ENCODE data around the gene TPD52L2.
"Not testable (repeated sequence)": the region's sequence is repeated elsewhere in the genome, so short reads cannot be mapped to it uniquely, and the experiment has no call there.

Gene TPD52L2

DNA sequence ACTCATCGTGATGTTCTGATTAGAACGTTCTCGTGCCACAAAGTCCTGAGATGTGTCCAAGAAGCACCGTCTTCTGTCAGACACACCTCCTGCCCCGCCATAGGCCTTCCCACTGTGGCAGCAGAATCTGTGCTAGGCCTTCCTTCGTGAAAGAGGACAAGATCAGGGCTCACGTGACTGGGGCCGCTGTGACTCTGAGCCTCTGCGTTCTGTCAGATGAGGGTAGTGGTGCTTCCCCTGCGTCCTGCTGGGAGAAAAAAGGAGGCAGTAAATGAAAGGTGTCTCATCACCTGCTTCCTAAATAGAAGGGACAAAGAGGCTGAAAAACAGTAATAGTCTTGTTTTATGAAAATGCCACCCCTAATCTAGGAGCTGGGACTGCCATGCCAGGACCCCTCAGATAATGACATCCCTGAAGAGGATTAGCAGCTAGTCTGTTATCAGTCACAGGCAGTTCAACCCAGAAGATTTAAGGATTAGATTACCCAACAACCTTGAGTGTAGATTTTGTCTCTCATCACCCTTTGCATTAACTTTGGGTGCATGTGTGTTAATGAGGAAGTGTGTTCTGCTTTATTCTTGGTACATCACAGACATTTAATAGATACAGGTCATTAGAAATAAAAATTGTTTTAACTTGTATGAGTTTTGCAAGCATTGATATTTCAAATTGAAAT, 34.0 kb downstream of the TPD52L2 start:
- no peak for TF ChIP-seq ZNF274 (IDR thresholded peaks at IDR 0.05; ENCODE audit: low read depth, low read length)

DNA sequence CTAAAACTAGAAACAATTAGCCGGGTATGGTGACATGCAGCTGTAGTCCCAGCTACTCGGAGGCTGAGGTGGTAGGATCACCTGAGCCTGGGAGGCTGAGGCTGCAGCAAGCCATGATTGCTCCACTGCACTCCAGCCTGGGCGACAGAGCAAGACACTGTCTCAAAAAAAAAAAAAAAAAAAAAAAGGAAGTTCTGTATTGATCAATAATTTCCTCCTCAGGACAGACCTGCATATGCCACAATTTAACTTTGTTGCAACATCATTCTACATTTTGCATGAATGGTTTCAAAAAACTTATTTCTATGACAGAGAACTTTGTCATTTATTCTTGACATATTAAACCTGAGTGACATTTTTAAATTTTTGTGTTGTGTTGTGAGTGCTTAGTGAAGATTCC, 35.3 kb downstream of the TPD52L2 start:
- H3K4me3 ChIP-seq (ENCODE audit: low read length): no peak overlapping the region
- no peak for TF ChIP-seq ZNF274 (IDR thresholded peaks at IDR 0.05; ENCODE audit: low read depth, low read length)

More for the DNA sequence above, 34.0 kb downstream of the TPD52L2 start:
- H3K4me3 ChIP-seq (ENCODE audit: low read length): no peak overlapping the region

DNA sequence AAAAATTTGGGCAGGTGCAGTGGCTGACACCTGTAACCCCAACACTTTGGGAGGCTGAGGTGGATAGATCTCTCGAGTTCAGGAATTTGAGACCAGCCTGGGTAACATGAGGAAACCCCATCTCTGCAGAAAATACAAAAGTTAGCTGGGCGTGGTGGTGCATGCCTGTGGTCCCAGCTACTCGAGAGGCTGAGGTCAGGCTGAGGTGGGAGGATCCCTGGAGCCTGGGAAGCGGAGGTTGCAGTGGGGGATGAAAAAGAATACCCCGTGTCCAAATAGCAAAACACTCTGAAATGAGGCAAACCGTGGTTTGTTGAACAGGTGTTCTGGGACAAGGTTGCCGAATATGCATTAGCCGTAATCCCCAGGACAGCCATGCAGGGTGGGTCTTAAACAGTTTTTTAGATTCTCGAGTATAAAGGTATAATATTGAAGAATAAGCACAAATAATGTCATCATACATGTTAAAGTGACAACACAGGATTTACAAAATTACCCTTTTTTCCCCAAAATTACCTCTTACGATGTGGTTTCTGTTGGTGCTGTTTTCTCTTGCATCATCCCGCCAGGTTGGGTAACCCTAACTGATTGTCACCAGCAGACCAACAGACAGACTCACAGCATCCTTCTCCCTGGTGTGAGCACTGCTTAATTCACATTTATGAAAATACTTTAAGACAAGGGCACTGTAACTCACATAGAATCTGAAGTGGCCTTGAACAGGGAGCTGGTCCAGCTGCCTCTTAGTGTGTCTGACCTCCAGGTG, 38.9 kb downstream of the TPD52L2 start:
- no peak for TF ChIP-seq ZNF274 (IDR thresholded peaks at IDR 0.05; ENCODE audit: low read depth, low read length)
- no peak overlapping the region for H3K4me3 ChIP-seq (ENCODE audit: low read length)

DNA sequence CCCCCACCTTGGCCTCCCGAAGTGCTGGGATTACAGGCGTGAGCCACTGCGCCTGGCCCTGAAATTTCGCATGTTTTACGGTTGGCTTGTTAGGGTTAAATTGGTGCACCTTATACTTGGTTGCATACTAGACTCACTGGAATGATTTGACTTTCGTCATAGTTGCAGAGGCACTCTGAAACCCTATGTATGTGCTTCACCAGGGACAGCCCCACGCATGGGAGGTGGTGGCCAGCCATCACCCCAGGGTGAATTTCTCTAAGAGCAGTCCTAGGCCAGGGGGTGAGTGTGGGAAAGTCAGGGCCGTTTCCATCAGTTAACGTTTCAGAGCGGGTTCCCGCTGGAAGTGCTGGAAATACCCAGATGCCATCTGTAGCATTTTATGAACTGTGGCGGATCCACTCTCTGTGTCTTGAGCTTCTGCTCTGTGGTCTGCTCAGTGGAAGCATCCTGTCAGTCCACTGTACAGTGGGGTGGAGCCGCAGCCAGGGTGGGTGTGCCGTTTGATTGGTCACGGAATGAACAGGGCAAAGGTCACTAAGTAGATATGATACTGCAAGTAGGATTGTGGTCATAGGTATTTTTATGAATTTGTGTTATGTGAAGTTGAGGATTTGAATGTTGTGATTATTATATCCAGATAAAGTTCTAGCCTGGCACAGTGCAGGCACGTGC, 43.1 kb downstream of the TPD52L2 start:
- no peak for TF ChIP-seq ZNF274 (IDR thresholded peaks at IDR 0.05; ENCODE audit: low read depth, low read length)
- H3K4me3 ChIP-seq (ENCODE audit: low read length): no peak overlapping the region

DNA sequence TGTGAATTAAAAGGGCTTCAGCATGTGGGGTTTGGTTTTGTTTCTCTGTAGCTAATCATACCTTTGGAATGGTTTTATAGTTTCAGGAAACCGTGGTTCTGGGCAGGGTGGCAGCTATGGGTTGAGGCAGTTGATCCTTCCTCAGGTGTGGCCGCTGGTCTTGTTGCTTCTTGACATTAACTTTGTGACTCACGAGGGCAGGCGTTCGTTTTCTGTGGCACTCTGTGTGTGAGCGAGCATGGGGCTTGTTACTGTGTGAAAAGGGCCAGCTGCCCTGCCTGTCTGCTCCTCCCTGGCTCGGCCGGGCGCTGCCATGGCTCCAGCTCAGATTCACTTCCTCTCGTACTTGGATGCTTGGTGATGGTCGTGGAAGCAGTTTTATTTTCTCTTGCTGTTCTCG, 46.1 kb downstream of the TPD52L2 start:
- H3K4me3 ChIP-seq (ENCODE audit: low read length): no peak overlapping the region
- TF ChIP-seq ZNF274 (IDR thresholded peaks at IDR 0.05; ENCODE audit: low read depth, low read length): no peak

DNA sequence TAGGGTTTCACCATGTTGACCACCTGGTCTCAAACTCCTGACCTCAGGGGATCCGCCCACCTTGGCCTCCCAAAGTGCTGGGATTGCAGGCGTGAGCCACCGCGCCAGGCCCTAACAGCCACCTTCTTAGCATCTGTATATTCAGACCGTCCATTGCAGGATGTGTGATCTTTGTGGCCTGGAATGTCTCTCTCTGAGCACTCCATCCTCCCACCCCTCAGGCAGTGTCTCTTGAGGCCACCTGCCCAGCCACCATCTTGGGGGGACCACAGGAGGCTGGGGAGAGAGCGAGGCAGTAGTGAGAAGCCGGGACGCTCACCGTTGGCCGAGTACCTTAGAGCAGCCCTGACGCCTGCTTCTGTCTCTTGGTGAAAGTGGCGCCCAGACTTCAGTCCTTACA, 48.7 kb downstream of the TPD52L2 start:
- no peak overlapping the region for H3K4me3 ChIP-seq (ENCODE audit: low read length)
- TF ChIP-seq ZNF274 (IDR thresholded peaks at IDR 0.05; ENCODE audit: low read depth, low read length): no peak

DNA sequence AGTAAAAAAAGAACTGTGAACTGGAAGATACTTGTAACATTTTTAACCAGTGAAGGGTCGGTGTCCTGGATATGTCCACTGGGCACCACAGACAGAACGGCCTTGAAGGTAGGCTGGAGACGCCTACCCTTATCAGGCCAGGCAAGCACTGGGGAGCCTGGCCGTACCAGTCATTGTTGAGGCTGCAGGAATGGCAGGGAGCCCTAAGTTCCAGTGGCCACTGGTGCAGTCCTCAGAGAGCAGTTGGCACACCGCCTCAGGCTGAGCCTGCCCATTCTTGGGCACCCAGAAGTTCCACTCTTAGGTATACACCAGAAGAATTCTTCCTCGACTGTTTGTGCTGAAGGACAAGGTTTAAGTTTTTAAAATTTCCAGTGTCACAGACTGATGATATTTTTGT, 50.4 kb downstream of the TPD52L2 start:
- TF ChIP-seq ZNF274 (IDR thresholded peaks at IDR 0.05; ENCODE audit: low read depth, low read length): no peak
- H3K4me3 ChIP-seq (ENCODE audit: low read length): no peak overlapping the region

DNA sequence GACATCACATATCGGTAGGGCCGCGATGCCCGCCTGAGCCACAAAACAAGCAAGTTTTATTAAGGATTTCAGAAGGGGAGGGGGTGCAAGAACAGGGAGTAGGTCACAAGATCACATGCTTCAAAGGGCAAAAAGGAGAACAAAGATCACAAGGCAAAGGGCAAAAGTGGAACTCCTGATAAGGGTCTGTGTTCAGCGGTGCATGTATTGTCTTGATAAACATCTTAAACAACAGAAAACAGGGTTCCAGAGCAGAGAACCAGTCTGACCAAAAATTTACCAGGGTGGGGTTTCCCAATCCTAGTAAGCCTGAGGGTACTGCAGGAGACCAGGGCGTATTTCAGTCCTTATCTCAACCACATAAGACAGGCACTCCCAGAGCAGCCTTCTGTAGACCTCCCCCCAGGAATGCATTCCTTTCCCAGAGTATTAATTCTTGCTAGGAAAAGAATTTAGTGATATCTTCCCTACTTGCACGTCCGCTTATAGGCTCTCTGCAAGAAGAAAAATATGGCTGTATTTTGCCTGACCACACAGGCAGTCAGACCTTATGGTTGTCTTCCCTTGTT, 51.4 kb downstream of the TPD52L2 start:
- not testable (repeated sequence) for H3K4me3 ChIP-seq (ENCODE audit: low read length)

DNA sequence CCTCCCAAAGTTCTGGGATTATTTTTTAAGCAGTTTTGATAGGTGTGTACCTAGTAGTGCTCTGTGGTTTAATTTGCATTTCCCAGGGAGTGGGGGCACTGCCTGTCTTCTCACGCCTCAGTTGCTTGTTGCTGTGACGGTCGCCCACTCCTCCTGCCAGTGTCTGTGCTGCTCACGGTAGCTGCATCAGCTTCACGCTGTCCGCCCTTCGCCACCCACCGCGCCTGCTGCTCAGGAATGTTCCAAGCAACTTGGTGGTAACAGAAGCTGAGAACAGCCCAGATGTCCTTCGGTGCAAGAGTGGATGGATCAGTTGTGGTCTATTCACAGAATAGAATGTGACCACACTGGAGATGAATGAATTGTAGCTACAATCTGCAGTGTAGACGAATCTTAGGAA, 52.7 kb downstream of the TPD52L2 start:
- H3K4me3 ChIP-seq (ENCODE audit: low read length): no peak overlapping the region
- no peak for TF ChIP-seq ZNF274 (IDR thresholded peaks at IDR 0.05; ENCODE audit: low read depth, low read length)

DNA sequence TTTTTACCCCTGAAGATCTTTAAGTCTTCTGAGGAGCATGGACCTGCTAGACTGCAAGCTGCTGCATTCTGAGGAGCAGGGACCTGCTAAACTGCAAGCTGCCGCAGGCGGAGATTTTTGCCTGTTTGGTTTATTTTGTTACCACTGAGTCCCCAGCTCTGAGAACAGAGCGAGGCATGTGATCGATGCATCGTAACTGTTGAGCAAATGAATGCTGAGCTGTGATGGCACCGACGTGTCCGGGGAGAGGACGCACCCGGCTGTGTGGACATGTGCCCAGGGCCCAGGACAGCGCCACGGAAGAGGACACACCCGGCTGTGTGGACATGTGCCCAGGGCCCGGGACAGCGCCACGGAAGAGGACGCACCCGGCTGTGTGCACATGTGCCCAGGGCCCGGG, 54.1 kb downstream of the TPD52L2 start:
- no peak overlapping the region for H3K4me3 ChIP-seq (ENCODE audit: low read length)
- TF ChIP-seq ZNF274 (IDR thresholded peaks at IDR 0.05; ENCODE audit: low read depth, low read length): no peak

DNA sequence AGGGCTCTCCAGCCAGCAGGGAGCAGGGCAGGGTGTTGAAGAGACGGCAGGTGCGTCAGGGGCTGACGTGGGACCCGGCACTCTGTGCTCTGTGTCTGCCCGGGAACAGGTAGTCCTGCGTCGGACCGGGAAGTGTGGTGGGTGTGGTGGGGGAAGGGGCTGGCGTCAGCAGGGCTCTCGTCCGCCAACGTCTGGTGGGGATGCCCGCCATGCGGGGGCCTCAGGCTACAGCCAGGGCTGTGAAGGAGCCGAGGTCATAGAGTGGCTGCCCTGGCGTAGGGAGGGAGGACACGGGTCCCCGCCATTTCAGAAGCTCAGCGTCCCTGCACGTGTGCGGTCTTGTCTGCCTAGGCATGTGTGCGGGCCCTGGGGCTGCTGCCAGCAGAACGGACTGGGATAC, 55.2 kb downstream of the TPD52L2 start:
- H3K4me3 ChIP-seq (ENCODE audit: low read length): no peak overlapping the region
- no peak for TF ChIP-seq ZNF274 (IDR thresholded peaks at IDR 0.05; ENCODE audit: low read depth, low read length)

DNA sequence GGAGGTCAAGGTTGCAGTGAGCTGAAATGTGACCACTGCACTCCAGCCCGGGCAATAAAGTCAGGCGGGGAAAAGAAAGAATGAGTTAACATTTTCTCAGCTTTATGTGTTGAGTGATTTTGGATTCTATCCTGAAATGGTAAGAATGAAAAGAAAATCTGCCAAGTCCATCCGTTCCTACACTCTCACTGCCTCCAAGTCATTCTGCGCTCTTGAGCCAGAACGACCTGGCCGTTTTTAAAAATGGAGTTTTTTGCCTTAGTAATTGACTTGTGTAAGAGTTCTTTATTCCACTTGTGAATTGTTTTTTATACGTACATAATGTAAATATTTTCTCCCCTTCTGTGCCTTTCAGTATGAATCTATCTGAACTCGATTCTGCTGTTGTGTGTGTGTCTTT, 58.6 kb downstream of the TPD52L2 start:
- TF ChIP-seq ZNF274 (IDR thresholded peaks at IDR 0.05; ENCODE audit: low read depth, low read length): no peak
- H3K4me3 ChIP-seq (ENCODE audit: low read length): no peak overlapping the region

DNA sequence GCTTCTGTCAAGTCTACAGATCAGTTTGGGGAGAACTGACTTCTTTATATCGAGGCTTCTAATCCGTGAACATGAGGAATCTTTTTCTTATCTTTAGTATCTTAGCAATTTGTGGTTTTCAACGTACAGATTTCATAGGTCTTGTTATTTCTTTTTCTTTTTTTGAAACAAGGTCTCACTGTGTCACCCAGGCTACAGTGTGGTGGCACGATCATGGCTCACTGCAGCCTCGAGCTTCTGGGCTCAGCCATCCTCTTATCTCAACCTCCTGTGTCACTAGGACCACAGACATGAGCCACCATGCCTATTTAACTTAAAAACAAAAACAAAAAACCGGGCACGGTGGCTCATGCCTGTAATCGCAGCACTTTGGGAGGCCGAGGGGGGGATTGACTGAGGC, 59.2 kb downstream of the TPD52L2 start:
- TF ChIP-seq ZNF274 (IDR thresholded peaks at IDR 0.05; ENCODE audit: low read depth, low read length): no peak
- H3K4me3 ChIP-seq (ENCODE audit: low read length): no peak overlapping the region

DNA sequence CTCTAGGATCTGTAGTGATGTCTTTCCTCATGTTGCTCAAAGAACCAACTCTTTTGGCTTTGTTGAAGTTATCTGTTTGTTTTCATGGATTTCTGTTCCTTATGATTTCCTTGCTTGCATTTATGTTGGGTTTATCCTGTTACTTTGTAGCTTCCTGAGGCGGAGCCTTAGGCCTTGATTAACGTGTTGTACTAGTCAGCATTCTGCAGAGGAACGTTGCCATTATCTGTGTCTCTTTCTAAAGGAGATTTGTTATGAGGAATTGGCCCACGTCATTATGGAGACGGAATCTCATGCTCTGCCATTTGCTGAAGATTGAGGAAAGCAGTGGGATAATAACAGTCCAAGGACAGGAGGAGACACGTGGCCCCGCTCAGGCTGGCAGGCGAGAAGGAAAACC, 61.2 kb downstream of the TPD52L2 start:
- TF ChIP-seq ZNF274 (IDR thresholded peaks at IDR 0.05; ENCODE audit: low read depth, low read length): no peak
- H3K4me3 ChIP-seq (ENCODE audit: low read length): no peak overlapping the region

DNA sequence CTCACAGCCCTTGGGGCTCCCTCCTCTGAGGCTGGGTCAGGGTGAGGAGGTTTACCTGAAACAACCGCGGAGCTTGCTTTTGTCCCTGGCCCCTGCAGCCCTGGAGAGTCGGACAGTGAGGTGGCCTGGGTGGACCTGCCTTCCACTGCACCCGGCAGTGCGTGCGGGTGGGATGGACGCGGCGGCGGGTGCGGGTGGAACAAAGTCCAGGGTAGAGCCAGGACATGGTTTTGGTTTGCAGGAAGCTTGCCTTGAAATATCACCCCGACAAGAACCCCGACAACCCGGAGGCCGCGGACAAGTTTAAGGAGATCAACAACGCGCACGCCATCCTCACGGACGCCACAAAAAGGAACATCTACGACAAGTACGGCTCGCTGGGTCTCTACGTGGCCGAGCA, 64.0 kb downstream of the TPD52L2 start:
- no peak overlapping the region for H3K4me3 ChIP-seq (ENCODE audit: low read length)
- TF ChIP-seq ZNF274 (IDR thresholded peaks at IDR 0.05; ENCODE audit: low read depth, low read length): no peak

DNA sequence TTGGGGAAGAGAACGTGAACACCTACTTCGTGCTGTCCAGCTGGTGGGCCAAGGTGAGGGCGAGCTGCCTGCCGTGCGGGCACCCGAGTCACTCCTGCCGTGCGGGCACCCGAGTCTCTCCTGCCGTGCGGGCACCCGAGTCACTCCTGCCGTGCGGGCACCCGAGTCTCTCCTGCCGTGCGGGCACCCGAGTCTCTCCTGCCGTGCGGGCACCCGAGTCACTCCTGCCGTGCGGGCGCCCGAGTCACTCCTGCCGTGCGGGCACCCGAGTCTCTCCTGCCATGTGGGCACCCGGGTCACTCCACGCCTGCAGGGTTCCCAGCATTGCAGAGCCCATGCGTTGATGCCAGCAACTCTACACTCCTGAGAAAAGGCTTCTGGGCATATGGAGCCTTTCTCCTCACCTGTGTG, 64.4 kb downstream of the TPD52L2 start:
- H3K4me3 ChIP-seq (ENCODE audit: low read length): not testable (repeated sequence)

Measured in GM08714 (cell line).